NCI-H460 (cell line): ENCODE results near the gene NR3C1. TPM values are rescaled to one million over a fixed set of nuclear protein-coding genes. Genes with fewer than 3 reads are reported as not detected.

Experiments used
- DNase-seq: peaks from one replicate; pipeline ENCODE4 v3.0.0-alpha.2; 2016; ENCODE audit warnings: low read depth; ENCODE audit errors: extremely low read depth
- total RNA-seq: library from RNA; depleted of rRNA; stranded (reverse); fragments of >200 nt; shearing (Covaris generic); gene quantifications from 2 replicates; pipeline ENCODE4 v1.2.3, GENCODE V29; 2014

Gene NR3C1
- total RNA-seq, 1 experiment from 2014 or later, result 22.5 TPM

- no peak for DNase-seq
Observed at GRCh38 chr5:143315214-143315613, 88.3 kb downstream of the NR3C1 start.

- DNase-seq, result no peak
Observed at GRCh38 chr5:143314659-143315058, 88.8 kb downstream of the NR3C1 start.

GRCh38 chr5:143314099-143314498 lies 89.4 kb downstream of the NR3C1 start:
- no peak for DNase-seq

GRCh38 chr5:143313298-143313852 lies 90.1 kb downstream of the NR3C1 start:
- DNase-seq, result no peak

GRCh38 chr5:143312822-143313221 lies 90.7 kb downstream of the NR3C1 start:
- DNase-seq, result no peak

GRCh38 chr5:143311955-143312354 lies 91.5 kb downstream of the NR3C1 start:
- no peak for DNase-seq

GRCh38 chr5:143311428-143311827 lies 92.1 kb downstream of the NR3C1 start:
- DNase-seq, result no peak

GRCh38 chr5:143309661-143310431 lies 93.6 kb downstream of the NR3C1 start:
- no peak for DNase-seq

GRCh38 chr5:143308731-143309130 lies 94.8 kb downstream of the NR3C1 start:
- DNase-seq, result no peak

GRCh38 chr5:143306040-143306439 lies 97.4 kb downstream of the NR3C1 start:
- DNase-seq, result no peak

GRCh38 chr5:143304836-143305475 lies 98.5 kb downstream of the NR3C1 start:
- no peak for DNase-seq

- DNase-seq, result no peak
Observed at GRCh38 chr5:143302341-143303045, 101.0 kb downstream of the NR3C1 start.

GRCh38 chr5:143297756-143298155 lies 105.7 kb downstream of the NR3C1 start:
- no peak for DNase-seq

- no peak for DNase-seq
Observed at GRCh38 chr5:143290125-143290524, 113.4 kb downstream of the NR3C1 start.

GRCh38 chr5:143284521-143284920 lies 119.0 kb downstream of the NR3C1 start:
- no peak for DNase-seq

GRCh38 chr5:143284002-143284401 lies 119.5 kb downstream of the NR3C1 start:
- DNase-seq, result no peak

- DNase-seq, result no peak
Observed at GRCh38 chr5:143281226-143281625, 122.3 kb downstream of the NR3C1 start.

- no peak for DNase-seq
Observed at GRCh38 chr5:143279698-143280097, 123.8 kb downstream of the NR3C1 start.

- DNase-seq, result no peak
Observed at GRCh38 chr5:143277536-143277935, 126.0 kb downstream of the NR3C1 start.

GRCh38 chr5:143275512-143276363 lies 127.7 kb downstream of the NR3C1 start:
- DNase-seq, result no peak
